HCT116 (cell line): ENCODE results near the gene CTCFL. TPM values are rescaled to one million over a fixed set of nuclear protein-coding genes. Genes with fewer than 3 reads are reported as not detected.

Experiments used
- ATAC-seq: fragments of 200-7000 bp; cut with Tn5 transposase; 2 replicates; pipeline ENCODE4 v1.9.1; 2020; ENCODE audit warnings: mild to moderate bottlenecking, moderate library complexity
- BruUV-seq: library from RNA; stranded (reverse); fragments of 400-500 nt; replicated peaks from 2 replicates; lab custom pipeline; 2021; lab: Mats Ljungman, UMichigan
- CTCF ChIA-PET: fragments of 300-600 bp; sonication (Branson Sonifier 250); formaldehyde crosslinking; loops from one replicate; lab custom pipeline; 2021; ENCODE audit warnings: antibody characterized with exemption; lab: Charles Lee
- POLR2A ChIA-PET: fragments of 300-600, 350-600 bp; sonication (Branson Sonifier 250); formaldehyde crosslinking; loops from one replicate; lab custom pipeline; 2021; ENCODE audit warnings: antibody characterized with exemption; lab: Charles Lee
- RAD21 ChIA-PET, 2 experiments: fragments of 300-600 bp; sonication (Branson Sonifier 250); formaldehyde crosslinking; loops; one replicate each; lab custom pipeline; 2023; ENCODE audit warnings: low total read pairs in 2 of 2; ENCODE audit not compliant: uncharacterized antibody in 2 of 2, unreplicated experiment in 2 of 2, low non-redundant PET in 1 of 2; lab: Charles Lee
- DNase-seq: peaks from one replicate; pipeline ENCODE4 v3.0.0-alpha.2; 2010; ENCODE audit warnings: low read depth, low spot score
- H2AFZ ChIP-seq: fragments of 200-600 bp; shearing (Covaris generic), sonication (generic); 2 replicates; pipeline ENCODE4 v1.6.1; 2017; ENCODE audit warnings: low read depth, mixed run types, mixed read lengths, antibody characterized with exemption, low read length; ENCODE audit not compliant: poor library complexity, severe bottlenecking
- H3K27ac ChIP-seq: 2 replicates; pipeline ENCODE4 v1.5.1; 2012; ENCODE audit warnings: low read depth, low read length
- H3K27me3 ChIP-seq: fragments of 200-600 bp; sonication (generic); 2 replicates; pipeline ENCODE4 v1.6.1; 2016; ENCODE audit warnings: mixed run types, low read length, mixed read lengths; ENCODE audit not compliant: insufficient read depth
- H3K36me3 ChIP-seq, 2 experiments: fragments of 200-500 bp in 1 of 2; fragments of 200-600 bp in 1 of 2; sonication (Bioruptor generic) in 1 of 2; sonication (generic) in 1 of 2; 2 replicates each; pipeline versions ENCODE4 v1.5.1 to v1.6.1; 2014 to 2016; ENCODE audit warnings: low read length in 2 of 2, inconsistent platforms in 1 of 2, mixed read lengths in 1 of 2, mixed run types in 1 of 2; ENCODE audit not compliant: insufficient read depth in 2 of 2, control insufficient read depth in 1 of 2
- H3K4me1 ChIP-seq, 2 experiments: fragments of 200-600 bp in 1 of 2; sonication (generic) in 1 of 2; 2 replicates each; pipeline versions ENCODE4 v1.5.1 to v1.6.1; 2012 to 2017; ENCODE audit warnings: low read length in 2 of 2, inconsistent platforms in 1 of 2, mild to moderate bottlenecking in 1 of 2, mixed read lengths in 1 of 2, mixed run types in 1 of 2, moderate library complexity in 1 of 2; ENCODE audit not compliant: insufficient read depth in 2 of 2, control insufficient read depth in 1 of 2
- H3K4me2 ChIP-seq: fragments of 200-600 bp; sonication (generic); 2 replicates; pipeline ENCODE4 v1.6.1; 2017; ENCODE audit warnings: mixed run types, low read length, mixed read lengths
- H3K4me3 ChIP-seq, 2 experiments: fragments of 200-600 bp in 1 of 2; sonication (generic) in 1 of 2; replicated peaks in 1 of 2; 2 replicates each; pipeline ENCODE4 v1.5.1; 2011 to 2016; ENCODE audit warnings: low read length in 2 of 2, control low read depth in 1 of 2, low read depth in 1 of 2, mild to moderate bottlenecking in 1 of 2, mixed read lengths in 1 of 2, mixed run types in 1 of 2
- H3K79me2 ChIP-seq: fragments of 200-600 bp; sonication (generic); 2 replicates; pipeline ENCODE4 v1.6.1; 2017; ENCODE audit warnings: mild to moderate bottlenecking, mixed run types, low read length, moderate library complexity, mixed read lengths; ENCODE audit not compliant: insufficient read depth
- H3K9ac ChIP-seq: fragments of 200-600 bp; sonication (generic); 2 replicates; pipeline ENCODE4 v1.6.1; 2016; ENCODE audit warnings: low read length, mixed read lengths
- H3K9me2 ChIP-seq: fragments of 200-600 bp; sonication (generic), shearing (Covaris generic); 2 replicates; pipeline ENCODE4 v1.6.1; 2017; ENCODE audit warnings: mixed run types, mild to moderate bottlenecking, moderate library complexity; ENCODE audit not compliant: insufficient read depth
- H3K9me3 ChIP-seq, 2 experiments: fragments of 200-500 bp in 1 of 2; fragments of 200-600 bp in 1 of 2; sonication (Bioruptor generic) in 1 of 2; sonication (generic) in 1 of 2; 2 replicates each; pipeline ENCODE4 v1.6.1; 2014 to 2017; ENCODE audit warnings: low read length in 2 of 2, mixed read lengths in 2 of 2, inconsistent platforms in 1 of 2, low read depth in 1 of 2, mild to moderate bottlenecking in 1 of 2, mixed run types in 1 of 2, moderate library complexity in 1 of 2; ENCODE audit not compliant: control insufficient read depth in 1 of 2, insufficient read depth in 1 of 2
- H4K20me1 ChIP-seq: fragments of 200-600 bp; sonication (generic), shearing (Covaris generic); 2 replicates; pipeline ENCODE4 v1.6.1; 2017; ENCODE audit warnings: mixed run types, mild to moderate bottlenecking, moderate library complexity; ENCODE audit not compliant: insufficient read depth
- CEBPB ChIP-seq: IDR thresholded peaks from 2 replicates; pipeline ENCODE4 v1.6.1; 2012; ENCODE audit warnings: low read depth
- EZH2 ChIP-seq: fragments of 200-600 bp; sonication (generic); IDR thresholded peaks from 2 replicates; pipeline ENCODE4 v1.6.1; 2017; ENCODE audit warnings: antibody characterized with exemption, mixed run types
- JUND ChIP-seq: IDR thresholded peaks from 2 replicates; pipeline ENCODE4 v1.6.1; 2012
- RAD21 ChIP-seq: IDR thresholded peaks from 2 replicates; pipeline ENCODE4 v1.6.1; 2012; ENCODE audit warnings: low read depth, mild to moderate bottlenecking
- YY1 ChIP-seq: IDR thresholded peaks from 2 replicates; pipeline ENCODE4 v1.6.1; 2011; ENCODE audit warnings: low read length, low read depth, moderate library complexity, mild to moderate bottlenecking; ENCODE audit not compliant: insufficient replicate concordance; ENCODE audit errors: extremely low read depth
- intact Hi-C: fragments of 100-400 bp; cut with micrococcal nuclease; formaldehyde crosslinking; loops from 2 replicates; pipeline ENCODE4 v1.10.0; 2022
- total RNA-seq: library from RNA; stranded (reverse); gene quantifications from one replicate; pipeline ENCODE4 v1.2.1, GENCODE V29; 2021; ENCODE audit not compliant: unreplicated experiment
- TF ChIP-seq, protein P1 (sequence below): IDR thresholded peaks from 2 replicates; pipeline ENCODE4 v1.6.1; 2012
- TF ChIP-seq, protein P2 (sequence below): IDR thresholded peaks from 2 replicates; pipeline ENCODE4 v1.6.1; 2011; ENCODE audit warnings: mild to moderate bottlenecking, low read length, moderate library complexity; ENCODE audit not compliant: insufficient replicate concordance; ENCODE audit errors: extremely low read depth

The CTCFL gene
- total RNA-seq, 1 experiment from 2014 or later = 0.34 TPM

DNA sequence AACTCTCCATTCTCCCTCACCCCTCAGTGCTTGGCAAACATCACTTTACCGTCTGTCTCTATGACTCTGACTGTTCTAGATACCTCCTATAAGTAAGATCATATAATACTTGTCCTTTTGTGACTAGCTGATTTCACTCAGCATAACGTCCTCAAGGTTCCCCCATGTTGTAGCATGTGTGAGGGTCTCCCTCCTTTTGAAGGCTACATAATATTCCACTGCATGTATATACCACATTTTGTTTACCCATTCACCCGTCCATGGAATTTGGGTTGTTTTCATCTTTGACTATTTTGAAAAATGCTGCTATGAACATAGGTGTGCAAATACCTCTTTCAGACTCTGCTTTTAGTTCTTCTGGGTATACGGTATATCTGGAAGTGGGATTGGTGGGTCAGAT, 28.3 kb downstream of the CTCFL start:
- H3K4me1 ChIP-seq = peaks cover 7 to 14% of the 10 kb centered on the region in 2 experiments; a peak in 3 of 4 replicates
- H3K36me3 ChIP-seq = no peaks in the 10 kb centered on the region
- H3K27ac ChIP-seq = no peak overlapping the region
- no peak for TF ChIP-seq RAD21
- H3K9me3 ChIP-seq = no peaks in the 10 kb centered on the region
- no TSS peak for BruUV-seq
- no peaks in the 10 kb centered on the region for H4K20me1 ChIP-seq
- POLR2A ChIA-PET = interaction anchor here (0.5 kb wide), 1 partner anchor 109 kb away, joined by 3 read pairs; no protein-coding TSS in a partner anchor
- RAD21 ChIA-PET = no interaction called here
- H3K79me2 ChIP-seq = no peaks in the 10 kb centered on the region
- no peak overlapping the region for H3K9ac ChIP-seq
- H2AFZ ChIP-seq = no peak overlapping the region
- no peak overlapping the region for H3K4me3 ChIP-seq
- CTCF ChIA-PET = interaction anchor here (1.2 kb wide), 1 partner anchor 115 kb away, joined by 4 read pairs; no protein-coding TSS in a partner anchor
- H3K9me2 ChIP-seq = no peaks in the 10 kb centered on the region
- no peaks in the 10 kb centered on the region for H3K27me3 ChIP-seq
- no peak overlapping the region for H3K4me2 ChIP-seq
- intact Hi-C loops = no loop called here
- DNase-seq (no peak), ATAC-seq (no peak)

DNA sequence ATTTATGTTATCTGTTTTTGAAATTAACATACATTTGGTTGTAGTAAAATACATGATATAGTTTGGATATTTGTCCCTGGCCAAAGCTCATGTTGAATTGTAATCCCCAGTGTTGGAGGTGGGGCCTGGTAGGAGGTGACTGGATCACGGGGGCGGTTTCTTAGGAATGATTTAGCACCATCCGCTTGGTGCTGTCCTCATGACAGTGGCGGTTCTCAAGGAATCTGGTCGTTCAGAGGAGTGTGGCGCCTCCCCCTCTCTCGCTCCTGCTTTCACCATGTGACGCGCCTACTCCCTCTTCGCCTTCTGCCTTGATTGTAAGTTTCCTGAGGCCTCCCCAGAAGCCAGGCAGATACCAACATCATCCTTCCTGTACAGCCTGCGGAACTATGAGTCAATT, 29.0 kb downstream of the CTCFL start:
- Histone ChIP-seq H3K9me2 (no peaks in the 10 kb centered on the region), H3K27me3 (no peaks in the 10 kb centered on the region), H3K79me2 (no peaks in the 10 kb centered on the region), H3K9ac (no peak overlapping the region), H3K36me3 (no peaks in the 10 kb centered on the region), H3K27ac (no peak overlapping the region), H3K4me1 (peaks cover 7 to 14% of the 10 kb centered on the region in 2 experiments; a peak in 3 of 4 replicates), H3K4me2 (no peak overlapping the region), H3K4me3 (no peak overlapping the region), H4K20me1 (no peaks in the 10 kb centered on the region), H3K9me3 (no peaks in the 10 kb centered on the region), H2AFZ (no peak overlapping the region)
- BruUV-seq = no TSS peak
- ChIA-PET RAD21 (no interaction called here), CTCF (interaction anchor here (1.0 to 1.4 kb wide), 3 partner anchors 22 to 114 kb away, joined by 3 to 5 read pairs (median 4); no protein-coding TSS in a partner anchor), POLR2A (no interaction called here)
- TF ChIP-seq EZH2 = no peak
- no peak for TF ChIP-seq RAD21
- TF ChIP-seq JUND = no peak
- TF ChIP-seq, protein P1, sequence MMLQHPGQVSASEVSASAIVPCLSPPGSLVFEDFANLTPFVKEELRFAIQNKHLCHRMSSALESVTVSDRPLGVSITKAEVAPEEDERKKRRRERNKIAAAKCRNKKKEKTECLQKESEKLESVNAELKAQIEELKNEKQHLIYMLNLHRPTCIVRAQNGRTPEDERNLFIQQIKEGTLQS = no peak
- no peak for TF ChIP-seq YY1
- TF ChIP-seq CEBPB = no peak
- TF ChIP-seq, protein P2, sequence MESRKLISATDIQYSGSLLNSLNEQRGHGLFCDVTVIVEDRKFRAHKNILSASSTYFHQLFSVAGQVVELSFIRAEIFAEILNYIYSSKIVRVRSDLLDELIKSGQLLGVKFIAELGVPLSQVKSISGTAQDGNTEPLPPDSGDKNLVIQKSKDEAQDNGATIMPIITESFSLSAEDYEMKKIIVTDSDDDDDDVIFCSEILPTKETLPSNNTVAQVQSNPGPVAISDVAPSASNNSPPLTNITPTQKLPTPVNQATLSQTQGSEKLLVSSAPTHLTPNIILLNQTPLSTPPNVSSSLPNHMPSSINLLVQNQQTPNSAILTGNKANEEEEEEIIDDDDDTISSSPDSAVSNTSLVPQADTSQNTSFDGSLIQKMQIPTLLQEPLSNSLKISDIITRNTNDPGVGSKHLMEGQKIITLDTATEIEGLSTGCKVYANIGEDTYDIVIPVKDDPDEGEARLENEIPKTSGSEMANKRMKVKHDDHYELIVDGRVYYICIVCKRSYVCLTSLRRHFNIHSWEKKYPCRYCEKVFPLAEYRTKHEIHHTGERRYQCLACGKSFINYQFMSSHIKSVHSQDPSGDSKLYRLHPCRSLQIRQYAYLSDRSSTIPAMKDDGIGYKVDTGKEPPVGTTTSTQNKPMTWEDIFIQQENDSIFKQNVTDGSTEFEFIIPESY = no peak
- ATAC-seq (no peak), DNase-seq (no peak)
- intact Hi-C loops = loop anchor here (1.0 to 2.0 kb wide), 2 partner anchors 115 to 403 kb away; no protein-coding TSS in a partner anchor
